ENCODE data around the gene FAM174B. TPM values are rescaled to one million over a fixed set of nuclear protein-coding genes. Genes with fewer than 3 reads are reported as not detected.

The FAM174B gene
- total and polyA plus RNA-seq, 2 donors (not counting 1 experiment from before 2014, with no cell fraction given): 0.03 to 1.9 TPM

DNA sequence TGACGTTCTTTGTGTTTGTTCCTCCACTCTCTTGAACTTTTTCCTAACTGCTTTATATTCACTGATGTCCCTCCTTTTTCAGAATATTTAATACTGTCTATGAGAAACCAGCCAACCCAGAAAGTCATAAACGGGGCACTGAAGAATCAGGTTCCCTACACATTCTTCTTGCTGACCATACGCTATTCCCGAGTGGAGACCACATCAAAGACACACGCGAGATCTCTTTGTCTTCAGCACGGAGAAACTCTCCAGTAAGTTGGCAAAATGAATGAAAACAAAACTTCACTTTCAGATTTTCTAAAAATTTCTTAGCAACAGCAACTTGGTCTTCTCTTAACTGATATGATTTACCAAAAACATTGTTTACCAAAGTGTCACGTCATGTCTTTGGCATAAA, 22.6 kb downstream of the FAM174B start:
- ATAC-seq (ENCODE audit: low read depth): no peak
- no peak for DNase-seq
- no peak overlapping the region for H2AFZ ChIP-seq (ENCODE audit: insufficient read depth, low read depth, low read length, poor library complexity, severe bottlenecking)
- no peak overlapping the region for H3K4me3 ChIP-seq (ENCODE audit: control extremely low read depth in 1 of 5, extremely low read depth in 1 of 5, insufficient read depth in 1 of 5, low read depth in 2 of 5, low read length in 4 of 5)
- Mint-ChIP-seq H3K27me3 (peaks cover 13% of the 10 kb centered on the region), H3K4me3 (no peak overlapping the region), H3K9me3 (ENCODE audit: insufficient read depth) (no peaks in the 10 kb centered on the region), H3K27ac (no peak overlapping the region), H3K4me1 (no peaks in the 10 kb centered on the region)
- H4K20me1 ChIP-seq (ENCODE audit: control insufficient read depth, insufficient read depth, low read length, poor library complexity, severe bottlenecking): no peaks in the 10 kb centered on the region
- ChIA-PET POLR2A (no interaction called here), CTCF (no interaction called here)
- H3K79me2 ChIP-seq (ENCODE audit: control insufficient read depth, insufficient read depth, low read length): no peaks in the 10 kb centered on the region
- no peaks in the 10 kb centered on the region for H3K36me3 ChIP-seq (replicated peaks in 1 of 2; ENCODE audit: control extremely low read depth in 1 of 2, control insufficient read depth in 1 of 2, extremely low read depth in 1 of 2, insufficient read depth in 2 of 2, low read length in 1 of 2)
- H3K4me1 ChIP-seq (ENCODE audit: control insufficient read depth in 2 of 2, insufficient read depth in 2 of 2, low read length in 2 of 2): no peaks in the 10 kb centered on the region
- H3K4me2 ChIP-seq (replicated peaks; ENCODE audit: low read depth, low read length, poor library complexity, severe bottlenecking): no peak overlapping the region
- H3K27me3 ChIP-seq (replicated peaks in 1 of 4; ENCODE audit: control extremely low read depth in 1 of 4, control insufficient read depth in 3 of 4, insufficient read depth in 4 of 4, low read length in 3 of 4): no peaks in the 10 kb centered on the region
- 91% methylated on average over 7 of the region's 8 CpGs for WGBS (ENCODE audit: insufficient coverage)
- H3K9me3 ChIP-seq (ENCODE audit: control extremely low read depth in 1 of 3, control insufficient read depth in 2 of 3, insufficient read depth in 1 of 3, low read length in 2 of 3): peaks cover 0 to 12% (median 0%) of the 10 kb centered on the region in 3 donors
- H3K9ac ChIP-seq (ENCODE audit: low read length): no peak overlapping the region
- no peak overlapping the region for H3K27ac ChIP-seq (ENCODE audit: low read length in 2 of 2)
- intact Hi-C loops (cut with micrococcal nuclease): no loop called here
- TF ChIP-seq, protein P1, sequence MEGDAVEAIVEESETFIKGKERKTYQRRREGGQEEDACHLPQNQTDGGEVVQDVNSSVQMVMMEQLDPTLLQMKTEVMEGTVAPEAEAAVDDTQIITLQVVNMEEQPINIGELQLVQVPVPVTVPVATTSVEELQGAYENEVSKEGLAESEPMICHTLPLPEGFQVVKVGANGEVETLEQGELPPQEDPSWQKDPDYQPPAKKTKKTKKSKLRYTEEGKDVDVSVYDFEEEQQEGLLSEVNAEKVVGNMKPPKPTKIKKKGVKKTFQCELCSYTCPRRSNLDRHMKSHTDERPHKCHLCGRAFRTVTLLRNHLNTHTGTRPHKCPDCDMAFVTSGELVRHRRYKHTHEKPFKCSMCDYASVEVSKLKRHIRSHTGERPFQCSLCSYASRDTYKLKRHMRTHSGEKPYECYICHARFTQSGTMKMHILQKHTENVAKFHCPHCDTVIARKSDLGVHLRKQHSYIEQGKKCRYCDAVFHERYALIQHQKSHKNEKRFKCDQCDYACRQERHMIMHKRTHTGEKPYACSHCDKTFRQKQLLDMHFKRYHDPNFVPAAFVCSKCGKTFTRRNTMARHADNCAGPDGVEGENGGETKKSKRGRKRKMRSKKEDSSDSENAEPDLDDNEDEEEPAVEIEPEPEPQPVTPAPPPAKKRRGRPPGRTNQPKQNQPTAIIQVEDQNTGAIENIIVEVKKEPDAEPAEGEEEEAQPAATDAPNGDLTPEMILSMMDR (IDR thresholded peaks at IDR 0.05): no peak
- no peak for TF ChIP-seq EZH2 (IDR thresholded peaks at IDR 0.05; ENCODE audit: borderline replicate concordance, insufficient read depth, low read depth, low read length, poor library complexity, severe bottlenecking)

DNA sequence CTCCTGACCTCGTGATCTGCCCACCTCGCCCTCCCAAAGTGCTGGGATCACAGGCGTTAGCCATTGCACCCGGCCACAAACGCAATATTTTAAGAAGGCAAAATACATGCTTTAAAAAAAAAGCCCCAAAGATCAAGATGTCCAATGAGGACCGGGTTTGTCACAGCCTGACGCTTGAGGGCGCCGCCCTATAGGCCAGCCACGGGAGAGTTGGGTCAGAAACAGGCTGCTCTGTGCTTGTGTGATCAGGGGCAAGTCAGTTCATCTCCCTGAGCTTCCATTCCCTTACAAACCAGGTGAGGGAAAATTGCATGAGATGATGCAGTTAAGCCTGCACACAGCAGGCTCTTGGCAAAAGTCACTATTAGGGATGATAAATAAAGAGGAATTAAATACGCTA, 23.9 kb downstream of the FAM174B start:
- H3K4me3 ChIP-seq (ENCODE audit: control extremely low read depth in 1 of 5, extremely low read depth in 1 of 5, insufficient read depth in 1 of 5, low read depth in 2 of 5, low read length in 4 of 5): no peak overlapping the region
- ChIA-PET POLR2A (no interaction called here), CTCF (no interaction called here)
- no peaks in the 10 kb centered on the region for H3K4me1 ChIP-seq (ENCODE audit: control insufficient read depth in 2 of 2, insufficient read depth in 2 of 2, low read length in 2 of 2)
- Mint-ChIP-seq H3K9me3 (ENCODE audit: insufficient read depth) (no peaks in the 10 kb centered on the region), H3K4me3 (no peak overlapping the region), H3K27me3 (peaks cover 13% of the 10 kb centered on the region), H3K27ac (no peak overlapping the region), H3K4me1 (no peaks in the 10 kb centered on the region)
- no peaks in the 10 kb centered on the region for H3K27me3 ChIP-seq (replicated peaks in 1 of 4; ENCODE audit: control extremely low read depth in 1 of 4, control insufficient read depth in 3 of 4, insufficient read depth in 4 of 4, low read length in 3 of 4)
- 98% methylated on average over 8 of the region's 11 CpGs for WGBS (ENCODE audit: insufficient coverage)
- no peaks in the 10 kb centered on the region for H3K36me3 ChIP-seq (replicated peaks in 1 of 2; ENCODE audit: control extremely low read depth in 1 of 2, control insufficient read depth in 1 of 2, extremely low read depth in 1 of 2, insufficient read depth in 2 of 2, low read length in 1 of 2)
- peaks cover 0 to 9% (median 0%) of the 10 kb centered on the region in 3 donors for H3K9me3 ChIP-seq (ENCODE audit: control extremely low read depth in 1 of 3, control insufficient read depth in 2 of 3, insufficient read depth in 1 of 3, low read length in 2 of 3)
- H2AFZ ChIP-seq (ENCODE audit: insufficient read depth, low read depth, low read length, poor library complexity, severe bottlenecking): no peak overlapping the region
- H3K79me2 ChIP-seq (ENCODE audit: control insufficient read depth, insufficient read depth, low read length): no peaks in the 10 kb centered on the region
- H4K20me1 ChIP-seq (ENCODE audit: control insufficient read depth, insufficient read depth, low read length, poor library complexity, severe bottlenecking): no peaks in the 10 kb centered on the region
- ATAC-seq (ENCODE audit: low read depth) (no peak), DNase-seq (no peak)
- H3K27ac ChIP-seq (ENCODE audit: low read length in 2 of 2): no peak overlapping the region
- intact Hi-C loops (cut with micrococcal nuclease): no loop called here
- H3K4me2 ChIP-seq (replicated peaks; ENCODE audit: low read depth, low read length, poor library complexity, severe bottlenecking): no peak overlapping the region
- H3K9ac ChIP-seq (ENCODE audit: low read length): no peak overlapping the region
- no peak for TF ChIP-seq EZH2 (IDR thresholded peaks at IDR 0.05; ENCODE audit: borderline replicate concordance, insufficient read depth, low read depth, low read length, poor library complexity, severe bottlenecking)
- TF ChIP-seq, protein P1 (IDR thresholded peaks at IDR 0.05): no peak
